Measurements from ENCODE around the gene DLGAP4.

GRCh38 chr20:36501367-36502006 lies 195.3 kb downstream of the DLGAP4 start:
- no peak for TF ChIP-seq CTCF (IDR thresholded peaks at IDR 0.05)
- TF ChIP-seq POLR2AphosphoS5 (IDR thresholded peaks at IDR 0.05), result no peak
- no peak for TF ChIP-seq POLR2A (IDR thresholded peaks at IDR 0.05)
